HG03108 (cell line): ENCODE data around the gene LAMP5.

Experiments
- ATAC-seq: cut with Tn5 transposase; IDR thresholded peaks from one replicate; pipeline ENCODE4 v1.9.1; 2021; ENCODE audit warnings: moderate library complexity; ENCODE audit not compliant: unreplicated experiment

LAMP5 gene

DNA sequence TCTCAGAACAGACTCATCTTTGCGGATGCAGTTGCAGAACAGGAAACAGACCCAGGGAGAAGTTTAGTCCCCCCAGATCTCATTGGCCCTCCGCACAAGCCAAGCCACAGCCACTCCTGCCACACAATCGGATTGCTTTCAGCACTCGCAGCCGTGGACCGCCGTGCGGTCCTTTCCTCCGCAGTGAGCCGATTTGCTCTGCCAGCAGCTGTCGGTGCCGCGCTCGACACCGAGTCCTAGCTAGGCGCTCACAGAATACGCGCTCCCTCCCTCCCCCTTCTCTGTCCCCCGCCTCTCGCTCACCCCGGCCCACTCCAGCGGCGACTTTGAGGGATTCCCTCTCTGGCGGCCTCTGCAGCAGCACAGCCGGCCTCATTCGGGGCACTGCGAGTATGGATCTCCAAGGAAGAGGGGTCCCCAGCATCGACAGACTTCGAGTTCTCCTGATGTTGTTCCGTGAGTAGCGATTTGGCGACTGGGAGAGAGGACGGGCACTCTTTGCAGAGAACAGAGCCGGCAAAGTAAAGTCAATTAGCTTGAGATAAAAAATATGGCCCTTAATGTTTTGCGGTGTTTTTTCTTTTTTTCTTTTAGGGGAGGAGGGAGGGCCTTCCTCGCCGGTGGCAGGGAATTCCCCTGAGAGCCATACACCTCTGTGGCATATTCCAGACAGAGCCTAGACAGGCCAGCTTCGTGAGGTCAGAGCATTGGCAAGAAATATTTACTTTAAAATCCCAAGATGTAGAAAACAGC lies at the start of gene LAMP5:
Gene LAMP5, plus strand, starts transcription at position 130 of the 753 bp plus-strand sequence. Its CDS starts 263 bp downstream, at position 393.
- no peak for ATAC-seq

- ATAC-seq = no peak
These were observed 46.4 kb upstream of the LAMP5 start for GRCh38 chr20:9467995-9468394.

GRCh38 chr20:9474835-9475415 lies 39.5 kb upstream of the LAMP5 start:
- ATAC-seq = no peak

DNA sequence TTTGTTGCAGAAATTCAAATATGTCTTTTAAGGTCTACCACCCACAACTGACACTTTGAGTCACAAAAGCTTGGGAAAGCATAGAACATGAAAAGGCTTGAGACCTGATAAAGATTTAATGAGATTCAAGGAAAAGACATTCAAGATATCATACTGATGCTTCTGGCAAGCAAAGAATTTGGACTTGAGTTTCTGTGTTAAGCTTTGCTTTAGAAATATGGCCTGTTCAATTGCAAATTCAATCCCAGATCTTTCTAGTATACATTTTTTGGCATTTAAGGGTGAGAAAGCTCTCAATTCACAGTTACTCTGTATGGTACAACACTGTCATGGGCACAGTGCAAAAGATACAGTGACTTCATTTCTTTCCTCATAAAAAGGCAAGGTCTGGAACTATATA lies 38.9 kb upstream of the LAMP5 start:
- no peak for ATAC-seq

- ATAC-seq = no peak
These were observed 38.2 kb upstream of the LAMP5 start for GRCh38 chr20:9476174-9476573.

GRCh38 chr20:9476637-9477036 lies 37.8 kb upstream of the LAMP5 start:
- ATAC-seq = no peak

DNA sequence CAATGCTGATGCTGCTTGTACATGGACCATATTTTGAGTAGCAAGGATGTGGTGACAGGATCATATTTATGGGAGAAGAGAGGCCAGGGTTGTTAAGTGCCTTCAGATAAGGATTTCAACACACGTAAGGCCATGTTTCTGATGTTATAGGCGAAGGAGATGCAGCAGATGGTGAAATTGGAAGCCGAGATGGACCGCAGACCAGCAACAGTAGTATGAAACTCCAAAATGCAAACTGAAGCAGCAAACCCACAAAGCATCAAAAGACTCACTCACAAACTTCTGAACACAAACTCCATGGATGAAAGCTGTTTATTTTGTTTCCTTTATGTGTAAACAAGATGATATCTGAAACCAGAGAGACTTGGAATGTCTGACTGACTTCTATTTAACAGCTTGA lies 35.6 kb upstream of the LAMP5 start:
- no peak for ATAC-seq

DNA sequence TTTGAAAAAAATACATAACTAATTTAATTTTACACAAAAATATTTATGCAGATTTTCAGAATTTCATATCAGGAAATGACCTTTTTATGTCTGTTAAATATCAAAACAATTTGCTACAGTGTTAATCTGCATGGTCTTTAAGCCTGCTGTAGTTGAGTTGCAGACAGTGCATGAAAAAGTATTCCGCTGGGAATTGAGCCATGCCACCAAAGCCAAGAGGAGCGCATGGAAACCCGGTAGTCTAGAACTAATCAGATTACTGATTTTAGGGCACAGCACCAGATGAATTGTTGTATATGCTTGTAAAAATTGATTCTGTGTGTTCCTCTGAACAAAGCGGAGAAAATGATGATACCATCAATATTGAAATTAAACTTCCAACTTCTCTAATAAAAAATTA lies 34.3 kb upstream of the LAMP5 start:
- no peak for ATAC-seq

- no peak for ATAC-seq
These were observed 32.2 kb upstream of the LAMP5 start for GRCh38 chr20:9482180-9482579.

DNA sequence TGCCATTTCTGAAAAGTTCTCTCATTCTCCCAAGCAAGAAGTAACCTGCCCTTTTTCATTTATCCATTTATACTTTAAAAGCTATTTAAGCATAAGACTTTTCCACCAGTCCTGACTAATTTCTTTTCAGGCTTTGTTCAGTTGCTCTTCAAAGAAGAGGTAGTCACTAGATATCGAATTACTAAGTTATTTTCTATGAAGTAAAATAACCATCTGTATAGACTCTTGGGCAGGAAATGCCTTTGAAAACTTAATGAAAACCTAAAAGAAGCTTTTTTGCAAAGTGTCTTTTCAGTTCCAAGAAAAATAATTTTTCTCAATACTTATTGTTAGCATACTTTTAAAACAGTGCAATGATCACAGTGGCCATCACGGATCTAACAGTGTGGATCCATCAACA lies 31.3 kb upstream of the LAMP5 start:
- ATAC-seq = no peak

DNA sequence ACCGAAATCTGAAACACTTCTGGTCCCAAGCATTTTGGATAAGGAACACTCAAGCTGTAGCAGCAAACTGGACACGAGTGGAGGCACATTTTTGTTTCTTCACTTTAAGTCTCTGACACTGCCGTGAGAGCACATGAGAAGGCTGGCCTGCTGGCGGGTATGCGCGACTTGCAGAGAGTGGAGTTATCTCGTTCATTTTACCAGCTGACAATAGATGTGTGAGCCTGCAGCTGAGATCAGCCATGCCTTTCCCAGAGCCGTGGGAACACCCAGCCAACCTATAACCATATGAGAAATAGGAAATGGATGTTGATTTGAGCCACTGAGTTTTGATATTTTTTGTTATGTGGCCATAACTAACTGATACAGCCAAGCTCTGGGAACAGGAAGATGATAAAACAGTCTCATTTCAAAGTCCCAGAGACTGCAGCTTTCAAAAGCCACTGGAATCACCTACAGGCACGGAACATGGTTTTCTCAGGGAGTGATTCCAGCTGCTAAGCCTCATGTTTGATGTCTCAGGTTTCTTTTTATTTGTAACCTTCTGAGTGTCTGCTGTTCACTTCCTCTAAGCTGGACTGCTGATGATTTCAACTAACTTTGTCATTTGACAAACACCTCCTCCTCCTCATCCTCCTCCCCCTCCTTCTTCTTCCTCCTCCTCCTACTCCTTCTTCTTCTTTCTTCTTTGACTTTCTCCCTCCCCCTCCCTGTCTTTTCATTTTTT lies 28.6 kb upstream of the LAMP5 start:
- no peak for ATAC-seq

- ATAC-seq = no peak
These were observed 27.2 kb upstream of the LAMP5 start for GRCh38 chr20:9487231-9487630.

- no peak for ATAC-seq
These were observed 26.3 kb upstream of the LAMP5 start for GRCh38 chr20:9488063-9488462.

GRCh38 chr20:9490161-9490560 lies 24.2 kb upstream of the LAMP5 start:
- no peak for ATAC-seq

GRCh38 chr20:9490631-9491030 lies 23.8 kb upstream of the LAMP5 start:
- no peak for ATAC-seq

DNA sequence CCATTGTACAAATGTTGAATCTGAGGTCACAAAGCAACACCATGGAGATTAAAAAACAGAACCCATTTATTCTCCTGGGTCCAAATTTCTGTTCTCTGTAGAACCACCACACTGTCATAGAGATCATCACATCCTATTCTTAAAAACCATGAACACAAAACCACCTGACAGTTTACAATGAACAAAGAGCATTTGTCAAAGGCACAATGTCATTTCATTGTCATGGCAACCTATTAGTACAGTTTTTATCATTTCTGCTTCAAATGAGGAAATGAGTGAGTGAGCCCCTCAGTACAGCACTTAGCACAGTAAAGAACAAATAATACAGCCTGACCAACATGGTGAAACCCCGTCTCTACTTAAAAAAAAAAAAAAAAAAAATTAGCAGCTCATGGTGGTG lies 23.1 kb upstream of the LAMP5 start:
- ATAC-seq = no peak

DNA sequence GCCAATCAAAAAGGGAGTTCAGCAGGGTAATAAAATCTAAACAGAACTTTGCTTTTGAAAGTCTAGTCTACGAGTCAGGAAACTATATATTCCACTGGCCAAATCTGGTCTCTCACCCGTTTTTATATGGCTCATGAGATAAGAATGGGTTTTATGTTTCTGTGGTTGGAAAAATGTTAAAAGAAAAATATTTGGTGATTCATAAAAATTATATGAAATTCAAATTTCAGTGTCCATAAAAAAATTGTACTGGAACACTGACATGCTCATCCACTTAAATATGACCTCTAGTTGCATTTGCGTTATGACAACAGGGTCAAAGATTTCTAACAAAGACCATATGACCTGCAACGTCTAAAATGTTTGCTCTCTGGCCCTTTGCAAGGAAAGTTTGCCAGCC lies 22.3 kb upstream of the LAMP5 start:
- no peak for ATAC-seq

DNA sequence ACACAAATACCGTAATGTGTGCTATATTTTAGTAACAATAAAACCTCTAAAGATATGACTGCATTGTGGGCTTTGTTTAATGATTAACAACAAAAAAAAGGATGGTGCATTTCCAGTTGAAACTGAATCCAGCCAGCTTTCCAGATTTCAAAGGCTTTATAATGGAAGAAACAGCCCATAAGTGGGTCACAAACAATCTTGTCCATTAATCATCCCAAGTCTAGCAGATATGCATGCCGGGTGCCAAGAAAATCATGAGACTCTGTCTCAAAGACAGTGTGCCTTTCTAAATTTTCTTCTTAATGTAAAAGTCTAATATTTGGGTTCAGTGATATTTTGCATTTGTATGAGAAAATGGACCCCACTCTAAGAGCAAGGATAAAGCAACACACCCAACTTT lies 20.6 kb upstream of the LAMP5 start:
- ATAC-seq = no peak

DNA sequence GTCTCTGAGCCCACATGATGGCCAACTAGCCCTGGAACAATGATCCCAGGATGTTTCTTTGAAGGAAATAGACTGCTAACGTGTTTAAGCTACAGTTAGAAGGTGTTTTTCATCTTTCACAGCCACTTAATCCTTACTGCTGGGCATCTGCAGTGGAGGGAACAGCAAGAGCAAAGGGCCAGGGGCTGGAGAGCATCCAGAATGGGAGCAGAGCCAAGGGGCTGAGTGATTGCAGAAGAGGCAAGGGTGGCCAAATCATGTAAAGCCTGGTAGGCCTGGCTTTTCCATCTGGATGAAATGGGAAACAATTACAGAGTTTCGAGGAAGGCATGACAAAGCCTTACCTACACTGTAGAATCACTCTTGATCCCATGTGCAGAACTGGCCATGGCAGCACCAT lies 18.7 kb upstream of the LAMP5 start:
- no peak for ATAC-seq

GRCh38 chr20:9496155-9496554 lies 18.2 kb upstream of the LAMP5 start:
- no peak for ATAC-seq

DNA sequence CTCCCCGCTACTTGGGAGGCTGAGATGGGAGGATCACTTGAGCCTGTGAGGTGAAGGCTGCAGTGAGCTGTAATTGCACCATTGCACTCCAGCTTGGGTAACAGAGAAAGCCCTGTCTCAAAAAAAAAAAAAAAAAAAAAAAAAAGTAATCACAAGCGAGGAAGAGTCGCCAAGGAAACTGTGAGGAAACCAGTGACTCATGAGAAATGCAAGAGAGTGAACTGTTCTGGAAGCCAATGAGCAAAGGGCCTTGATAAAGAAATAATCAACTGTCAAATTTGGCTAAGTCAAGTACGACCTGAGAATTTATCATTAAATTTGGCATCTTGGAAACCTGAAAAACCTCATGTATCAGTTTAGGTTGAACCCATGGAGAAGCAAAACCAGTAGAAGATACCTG lies 16.1 kb upstream of the LAMP5 start:
- no peak for ATAC-seq
